ENCODE results near the gene KRTAP25-1.

KRTAP25-1 gene
- total RNA-seq = 0 reads per million in 2 donors

DNA sequence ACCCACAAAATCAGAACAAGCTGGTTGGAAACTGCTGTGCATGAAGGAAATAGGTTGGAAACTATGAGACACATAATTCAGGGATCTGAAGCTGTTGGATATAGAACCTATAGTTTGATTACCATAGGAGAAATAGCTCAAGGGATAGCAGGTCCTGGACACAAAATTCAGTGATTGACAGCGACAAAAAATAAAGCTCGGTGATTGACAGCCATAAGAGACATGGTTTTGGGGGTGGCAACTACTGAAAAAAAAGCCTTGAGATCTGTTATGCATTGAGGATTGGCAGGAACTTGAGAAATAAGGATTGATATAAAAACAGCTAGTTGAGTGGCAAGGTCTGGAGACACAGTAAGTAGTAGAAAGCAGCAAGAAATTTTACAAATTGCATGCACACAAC is at the start of gene KRTAP25-1:
KRTAP25-1 (minus strand) TSS at position 300 of the 400 bp plus-strand sequence; CDS start at position 276, 24 bp downstream.
- DNase-seq = no peak

- no peak for DNase-seq
These were observed 49.4 kb upstream of the KRTAP25-1 start for GRCh38 chr21:30338717-30339116.

GRCh38 chr21:30337772-30338171 is 48.5 kb upstream of the KRTAP25-1 start:
- no peak for DNase-seq

- no peak for DNase-seq
These were observed 48.0 kb upstream of the KRTAP25-1 start, which contains the start of gene KRTAP27-1 for GRCh38 chr21:30337276-30337744. KRTAP27-1 (minus strand) TSS chr21:30337694; CDS start chr21:30337668, 26 bp downstream.

- DNase-seq = no peak
These were observed 47.3 kb upstream of the KRTAP25-1 start for GRCh38 chr21:30336596-30336995.

DNA sequence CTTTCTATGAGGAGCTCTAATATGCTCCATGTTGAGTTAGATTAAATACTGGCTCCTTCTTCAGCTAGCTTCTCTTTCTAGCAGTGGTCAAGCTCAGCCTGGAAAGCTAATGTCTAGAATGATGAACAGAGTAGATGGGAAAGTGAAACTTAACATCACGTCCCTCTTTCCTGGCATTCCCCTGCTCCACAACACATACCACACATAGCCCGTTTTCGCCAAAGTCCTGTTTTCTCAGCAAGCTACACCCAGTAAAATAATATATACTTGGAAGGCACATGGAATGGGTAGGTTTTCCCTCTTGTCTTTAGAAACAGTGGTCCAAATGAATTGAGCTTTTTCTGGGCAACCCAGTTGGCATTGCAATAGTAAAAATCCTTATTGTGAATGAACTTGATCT is 44.4 kb upstream of the KRTAP25-1 start:
- no peak for DNase-seq

- DNase-seq = no peak
These were observed 43.4 kb upstream of the KRTAP25-1 start for GRCh38 chr21:30332681-30333080.

DNA sequence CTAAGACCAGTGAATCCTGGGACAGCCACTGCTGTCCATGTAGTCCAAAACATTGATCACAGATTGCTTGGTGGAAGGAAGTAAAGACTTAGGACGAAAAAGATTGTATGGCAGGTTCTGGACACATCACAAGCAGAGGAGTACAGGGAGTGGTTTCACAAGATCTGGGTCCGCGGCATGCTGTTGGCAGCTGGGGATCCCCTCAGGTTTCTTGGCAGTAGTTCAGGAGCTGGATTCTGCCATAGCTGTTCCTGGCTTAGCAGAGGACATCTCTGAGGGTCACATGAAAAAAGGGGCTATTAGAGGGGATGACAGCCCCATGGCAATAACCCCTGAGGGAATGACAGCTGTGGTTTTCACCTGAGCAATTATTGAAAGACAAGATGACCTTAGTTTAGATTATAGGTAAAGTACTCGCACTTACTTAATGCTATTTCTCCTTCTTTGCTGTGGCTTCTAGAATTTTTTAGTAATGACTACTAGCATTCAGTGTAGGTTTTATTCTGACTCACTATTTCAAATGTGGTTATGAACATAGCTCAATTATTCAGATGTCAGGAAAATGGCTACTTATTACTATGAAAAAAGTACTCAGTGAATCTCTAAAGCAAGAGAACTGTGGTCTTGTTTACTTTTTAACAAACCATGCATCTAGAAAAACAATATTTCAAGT is 40.0 kb upstream of the KRTAP25-1 start:
- peak in 1 of 5 experiments; percentile 27 for DNase-seq

DNA sequence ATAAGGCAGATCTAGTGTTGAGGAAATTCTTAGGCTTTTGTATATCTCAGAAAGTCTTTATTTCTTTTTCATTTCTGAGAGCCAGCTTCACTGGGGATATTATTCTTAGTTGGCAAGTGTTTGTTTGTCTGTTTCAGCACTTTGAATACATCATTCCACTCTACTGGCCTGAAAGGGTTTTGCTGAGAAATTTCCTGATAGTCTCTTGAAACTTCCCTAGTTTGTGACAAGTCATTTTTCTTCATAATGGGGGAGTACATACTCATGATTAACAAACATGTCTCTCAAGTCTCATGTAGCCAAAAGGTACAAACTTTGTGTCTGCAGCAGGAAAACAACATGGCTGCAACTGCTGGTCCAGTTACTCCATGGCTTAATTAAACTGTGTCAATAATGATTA is 37.1 kb upstream of the KRTAP25-1 start:
- DNase-seq = no peak

GRCh38 chr21:30320215-30320614 is 30.9 kb upstream of the KRTAP25-1 start, which contains the start of gene KRTAP26-1:
KRTAP26-1 (minus strand) TSS chr21:30320315; CDS start chr21:30320035, 280 bp downstream.
- DNase-seq = no peak

DNA sequence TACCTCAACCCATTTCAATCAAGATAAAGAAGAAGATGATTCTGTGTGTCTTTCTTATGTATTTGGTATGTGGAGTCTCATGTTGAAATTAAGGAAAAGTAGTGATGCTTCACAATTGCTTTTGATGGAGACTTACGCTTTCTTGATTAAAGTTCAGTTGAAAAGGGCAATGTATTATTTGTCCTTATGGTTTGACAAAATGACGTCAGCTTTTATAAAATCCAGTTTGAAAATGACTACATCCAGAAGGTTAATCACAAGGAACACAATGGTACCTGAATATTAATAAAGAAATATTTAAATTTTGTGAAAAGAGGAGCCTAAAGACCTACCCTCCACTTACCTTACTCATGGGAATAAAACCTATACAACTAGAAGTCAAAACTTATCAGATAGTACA is 26.4 kb upstream of the KRTAP25-1 start:
- no peak for DNase-seq

GRCh38 chr21:30306884-30307283 is 17.6 kb upstream of the KRTAP25-1 start:
- no peak for DNase-seq

- DNase-seq = no peak
These were observed 15.8 kb upstream of the KRTAP25-1 start for GRCh38 chr21:30305136-30305535.

GRCh38 chr21:30282850-30283249 is 6.5 kb downstream of the KRTAP25-1 start, which contains the start of gene KRTAP24-1:
KRTAP24-1 (minus strand) TSS chr21:30282950; CDS start chr21:30282932, 18 bp downstream.
- no peak for DNase-seq

GRCh38 chr21:30271611-30272010 is 17.7 kb downstream of the KRTAP25-1 start:
- no peak for DNase-seq

DNA sequence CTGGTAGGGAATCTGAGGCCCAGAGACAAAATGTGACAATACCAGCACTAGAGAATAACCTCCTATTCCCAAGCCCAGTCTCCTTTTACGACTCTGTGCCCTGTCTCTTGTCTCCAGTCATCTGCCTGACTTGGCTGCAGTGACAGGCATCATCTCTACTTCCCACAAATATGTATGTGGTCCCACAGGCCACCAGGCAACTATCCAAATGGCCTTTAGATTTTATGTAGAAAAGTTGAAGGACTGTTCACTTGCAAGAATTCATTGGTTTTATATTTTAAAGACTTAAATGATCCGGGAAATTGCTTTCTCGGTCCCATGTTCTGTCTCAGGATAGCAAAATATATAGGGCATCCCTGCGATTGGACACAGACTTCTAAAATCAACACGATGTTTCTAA is 18.2 kb downstream of the KRTAP25-1 start:
- no peak for DNase-seq

GRCh38 chr21:30269803-30270530 is 19.3 kb downstream of the KRTAP25-1 start:
- no peak for DNase-seq

DNA sequence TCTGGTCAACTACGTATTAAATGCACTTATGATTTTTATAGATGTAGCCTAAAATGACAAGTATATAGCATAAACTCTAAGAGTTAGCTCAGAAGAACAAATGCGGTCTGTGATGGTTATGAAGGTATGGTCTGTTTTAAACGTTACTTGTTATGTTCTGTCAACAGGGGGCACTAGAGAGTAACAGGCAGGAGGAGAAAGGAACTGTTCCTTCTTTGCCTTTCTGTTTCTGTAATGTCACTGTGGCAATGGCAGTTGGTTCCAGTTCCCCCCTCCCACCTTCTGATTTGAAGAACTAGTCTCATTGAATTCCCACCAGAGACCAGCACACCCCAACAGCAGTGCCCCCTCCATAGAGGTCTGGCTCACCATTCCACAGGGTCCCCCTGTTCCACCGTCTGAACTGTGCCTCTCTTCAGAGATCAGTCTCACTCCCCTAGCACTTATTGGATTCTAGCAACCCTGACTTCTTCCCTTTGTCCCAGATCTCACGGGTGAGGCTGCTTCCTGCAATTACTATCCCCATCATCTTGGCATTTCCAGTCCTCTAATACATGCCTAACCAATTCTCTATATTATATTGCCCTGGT is 20.6 kb downstream of the KRTAP25-1 start:
- DNase-seq = peak in 1 of 5 experiments; percentile 34

DNA sequence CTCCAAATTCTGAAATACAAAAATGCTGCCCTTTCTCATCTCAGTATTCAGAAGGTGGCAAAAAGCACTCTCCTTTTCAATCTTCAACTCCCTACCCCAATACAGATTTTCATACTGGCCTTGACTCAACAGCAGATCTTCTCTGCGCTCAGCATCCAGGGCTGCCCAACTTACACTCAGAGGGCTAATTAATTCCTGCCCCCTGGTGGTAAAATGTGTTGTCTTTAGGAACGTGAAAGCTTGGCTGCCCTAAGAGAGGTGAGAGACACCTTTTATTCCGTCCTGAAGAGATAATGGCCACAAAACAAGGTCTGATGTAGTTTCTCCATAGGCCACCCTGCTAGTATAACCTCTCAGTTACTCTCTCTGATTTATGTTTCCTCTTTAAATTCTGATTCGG is 31.5 kb downstream of the KRTAP25-1 start:
- peak in 1 of 5 experiments; percentile 2 for DNase-seq

GRCh38 chr21:30256100-30256499 is 33.2 kb downstream of the KRTAP25-1 start:
- DNase-seq = no peak

DNA sequence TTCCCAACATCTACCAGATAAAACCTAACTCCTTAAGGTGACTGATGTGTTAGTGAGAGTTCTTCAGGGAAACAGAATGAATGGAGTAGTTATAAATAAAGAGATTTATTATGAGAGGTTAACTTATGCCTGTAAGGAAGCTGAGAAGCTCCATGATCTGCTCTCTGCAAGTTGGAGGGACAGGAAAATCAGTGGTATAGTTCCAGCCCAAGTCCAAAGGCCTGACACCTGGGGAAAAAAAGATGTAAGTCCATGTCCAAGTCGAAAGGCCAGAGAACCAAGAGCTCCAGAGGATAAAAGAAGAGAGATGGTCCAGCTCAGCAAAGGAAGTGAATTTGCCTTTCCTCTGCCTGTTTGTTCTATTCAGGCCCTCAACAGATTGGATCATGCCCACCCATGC is 33.6 kb downstream of the KRTAP25-1 start:
- DNase-seq = no peak

GRCh38 chr21:30251781-30252180 is 37.5 kb downstream of the KRTAP25-1 start:
- no peak for DNase-seq

GRCh38 chr21:30249936-30250335 is 39.4 kb downstream of the KRTAP25-1 start:
- DNase-seq = no peak
